ENCODE results near the gene CNTNAP2. TPM values are rescaled to one million over a fixed set of nuclear protein-coding genes. Genes with fewer than 3 reads are reported as not detected.

CNTNAP2 gene
- total RNA-seq, 1 experiment from 2014 or later = not detected

GRCh38 chr7:147635288-147635687 is 1518.7 kb downstream of the CNTNAP2 start:
- Histone ChIP-seq H3K27me3 (no peaks in the 10 kb centered on the region), H3K36me3 (no peaks in the 10 kb centered on the region), H3K4me3 (no peak overlapping the region), H3K9me3 (no peaks in the 10 kb centered on the region)
- DNase-seq = no peak

- Histone ChIP-seq H3K36me3 (no peaks in the 10 kb centered on the region), H3K4me3 (no peak overlapping the region), H3K27me3 (no peaks in the 10 kb centered on the region), H3K9me3 (no peaks in the 10 kb centered on the region)
- DNase-seq = no peak
Measured at GRCh38 chr7:147636553-147636952, 1520.0 kb downstream of the CNTNAP2 start.

GRCh38 chr7:147638566-147638965 is 1522.0 kb downstream of the CNTNAP2 start:
- no peak for DNase-seq
- H3K4me3 ChIP-seq = no peak overlapping the region
- no peaks in the 10 kb centered on the region for H3K27me3 ChIP-seq
- H3K36me3 ChIP-seq = no peaks in the 10 kb centered on the region
- H3K9me3 ChIP-seq = no peaks in the 10 kb centered on the region

GRCh38 chr7:147639037-147639436 is 1522.4 kb downstream of the CNTNAP2 start:
- H3K36me3 ChIP-seq = no peaks in the 10 kb centered on the region
- H3K27me3 ChIP-seq = no peaks in the 10 kb centered on the region
- DNase-seq = no peak
- H3K9me3 ChIP-seq = no peaks in the 10 kb centered on the region
- H3K4me3 ChIP-seq = no peak overlapping the region

- H3K27me3 ChIP-seq = no peaks in the 10 kb centered on the region
- no peak for DNase-seq
- H3K4me3 ChIP-seq = no peak overlapping the region
- no peaks in the 10 kb centered on the region for H3K36me3 ChIP-seq
- H3K9me3 ChIP-seq = no peaks in the 10 kb centered on the region
Measured at GRCh38 chr7:147639751-147640150, 1523.2 kb downstream of the CNTNAP2 start.

GRCh38 chr7:147640821-147641220 is 1524.2 kb downstream of the CNTNAP2 start:
- H3K27me3 ChIP-seq = no peaks in the 10 kb centered on the region
- H3K9me3 ChIP-seq = no peaks in the 10 kb centered on the region
- H3K36me3 ChIP-seq = no peaks in the 10 kb centered on the region
- H3K4me3 ChIP-seq = no peak overlapping the region
- no peak for DNase-seq

GRCh38 chr7:147646568-147646967 is 1530.0 kb downstream of the CNTNAP2 start:
- Histone ChIP-seq H3K9me3 (no peaks in the 10 kb centered on the region), H3K4me3 (no peak overlapping the region), H3K27me3 (no peaks in the 10 kb centered on the region), H3K36me3 (no peaks in the 10 kb centered on the region)
- DNase-seq = no peak

- no peaks in the 10 kb centered on the region for H3K36me3 ChIP-seq
- no peak for DNase-seq
- H3K9me3 ChIP-seq = no peaks in the 10 kb centered on the region
- H3K27me3 ChIP-seq = no peaks in the 10 kb centered on the region
- no peak overlapping the region for H3K4me3 ChIP-seq
Measured at GRCh38 chr7:147650991-147651390, 1534.4 kb downstream of the CNTNAP2 start.

- DNase-seq = no peak
- H3K9me3 ChIP-seq = no peaks in the 10 kb centered on the region
Measured at GRCh38 chr7:147651601-147652000, 1535.0 kb downstream of the CNTNAP2 start.

GRCh38 chr7:147653456-147653855 is 1536.9 kb downstream of the CNTNAP2 start:
- no peaks in the 10 kb centered on the region for H3K36me3 ChIP-seq
- no peaks in the 10 kb centered on the region for H3K9me3 ChIP-seq
- no peaks in the 10 kb centered on the region for H3K27me3 ChIP-seq
- no peak overlapping the region for H3K4me3 ChIP-seq
- no peak for DNase-seq

More at GRCh38 chr7:147651601-147652000, 1535.0 kb downstream of the CNTNAP2 start:
- H3K4me3 ChIP-seq = no peak overlapping the region
- no peaks in the 10 kb centered on the region for H3K27me3 ChIP-seq
- H3K36me3 ChIP-seq = no peaks in the 10 kb centered on the region

GRCh38 chr7:147658392-147658967 is 1541.9 kb downstream of the CNTNAP2 start:
- no peaks in the 10 kb centered on the region for H3K27me3 ChIP-seq
- no peak overlapping the region for H3K4me3 ChIP-seq
- DNase-seq = no peak
- H3K36me3 ChIP-seq = no peaks in the 10 kb centered on the region
- no peaks in the 10 kb centered on the region for H3K9me3 ChIP-seq

- H3K4me3 ChIP-seq = no peak overlapping the region
- DNase-seq = no peak
- H3K27me3 ChIP-seq = no peaks in the 10 kb centered on the region
- no peaks in the 10 kb centered on the region for H3K36me3 ChIP-seq
- no peaks in the 10 kb centered on the region for H3K9me3 ChIP-seq
Measured at GRCh38 chr7:147659036-147659995, 1542.7 kb downstream of the CNTNAP2 start.

GRCh38 chr7:147664541-147664940 is 1547.9 kb downstream of the CNTNAP2 start:
- H3K27me3 ChIP-seq = no peaks in the 10 kb centered on the region
- DNase-seq = no peak

GRCh38 chr7:147670759-147671158 is 1554.2 kb downstream of the CNTNAP2 start:
- Histone ChIP-seq H3K9me3 (no peaks in the 10 kb centered on the region), H3K4me3 (no peak overlapping the region), H3K36me3 (no peaks in the 10 kb centered on the region), H3K27me3 (no peaks in the 10 kb centered on the region)
- peak; percentile 3 for DNase-seq

More at GRCh38 chr7:147664541-147664940, 1547.9 kb downstream of the CNTNAP2 start:
- Histone ChIP-seq H3K9me3 (no peaks in the 10 kb centered on the region), H3K4me3 (no peak overlapping the region), H3K36me3 (no peaks in the 10 kb centered on the region)

- H3K4me3 ChIP-seq = no peak overlapping the region
- DNase-seq = no peak
- H3K36me3 ChIP-seq = no peaks in the 10 kb centered on the region
- H3K9me3 ChIP-seq = no peaks in the 10 kb centered on the region
- H3K27me3 ChIP-seq = no peaks in the 10 kb centered on the region
Measured at GRCh38 chr7:147674705-147675104, 1558.1 kb downstream of the CNTNAP2 start.

- H3K4me3 ChIP-seq = no peak overlapping the region
- no peaks in the 10 kb centered on the region for H3K27me3 ChIP-seq
- DNase-seq = no peak
- H3K9me3 ChIP-seq = no peaks in the 10 kb centered on the region
- no peaks in the 10 kb centered on the region for H3K36me3 ChIP-seq
Measured at GRCh38 chr7:147678943-147679342, 1562.3 kb downstream of the CNTNAP2 start.

- no peaks in the 10 kb centered on the region for H3K27me3 ChIP-seq
- no peaks in the 10 kb centered on the region for H3K36me3 ChIP-seq
- no peak overlapping the region for H3K4me3 ChIP-seq
- DNase-seq = no peak
- H3K9me3 ChIP-seq = no peaks in the 10 kb centered on the region
Measured at GRCh38 chr7:147681530-147681929, 1564.9 kb downstream of the CNTNAP2 start.

GRCh38 chr7:147700702-147701101 is 1584.1 kb downstream of the CNTNAP2 start:
- H3K9me3 ChIP-seq = peaks cover 1% of the 10 kb centered on the region; the same call in 1 of the 2 replicates
- H3K4me3 ChIP-seq = no peak overlapping the region
- H3K36me3 ChIP-seq = no peaks in the 10 kb centered on the region
- DNase-seq = peak; percentile 45
- H3K27me3 ChIP-seq = no peaks in the 10 kb centered on the region

Data from MG63 (cell line).